HFF-Myc (cell line): ENCODE measurements around the gene IWS1.

Experiments
- DNase-seq: peaks from one replicate; pipeline ENCODE4 v3.0.0-alpha.2; 2011; ENCODE audit warnings: low read depth; ENCODE audit errors: extremely low read depth
- H3K4me3 ChIP-seq: replicated peaks from 2 replicates; pipeline ENCODE4 v1.5.1; 2011; ENCODE audit warnings: low read depth, mild to moderate bottlenecking, control low read depth, low read length
- CTCF ChIP-seq: IDR thresholded peaks from 2 replicates; pipeline ENCODE4 v1.5.1; 2012; ENCODE audit warnings: mild to moderate bottlenecking, low read depth, low read length, control low read depth; ENCODE audit errors: missing control alignments

IWS1 gene

GRCh38 chr2:127451981-127452380 is 74.3 kb downstream of the IWS1 start:
- no peak overlapping the region for H3K4me3 ChIP-seq
- peak; percentile 22 for DNase-seq
- TF ChIP-seq CTCF = no peak

GRCh38 chr2:127449898-127450297 is 76.4 kb downstream of the IWS1 start:
- no peak for TF ChIP-seq CTCF
- DNase-seq = no peak
- H3K4me3 ChIP-seq = no peak overlapping the region

GRCh38 chr2:127449414-127449813 is 76.9 kb downstream of the IWS1 start:
- TF ChIP-seq CTCF = no peak
- no peak for DNase-seq

GRCh38 chr2:127448526-127448925 is 77.8 kb downstream of the IWS1 start:
- TF ChIP-seq CTCF = no peak
- no peak for DNase-seq
- no peak overlapping the region for H3K4me3 ChIP-seq

More at GRCh38 chr2:127449414-127449813, 76.9 kb downstream of the IWS1 start:
- no peak overlapping the region for H3K4me3 ChIP-seq

DNA sequence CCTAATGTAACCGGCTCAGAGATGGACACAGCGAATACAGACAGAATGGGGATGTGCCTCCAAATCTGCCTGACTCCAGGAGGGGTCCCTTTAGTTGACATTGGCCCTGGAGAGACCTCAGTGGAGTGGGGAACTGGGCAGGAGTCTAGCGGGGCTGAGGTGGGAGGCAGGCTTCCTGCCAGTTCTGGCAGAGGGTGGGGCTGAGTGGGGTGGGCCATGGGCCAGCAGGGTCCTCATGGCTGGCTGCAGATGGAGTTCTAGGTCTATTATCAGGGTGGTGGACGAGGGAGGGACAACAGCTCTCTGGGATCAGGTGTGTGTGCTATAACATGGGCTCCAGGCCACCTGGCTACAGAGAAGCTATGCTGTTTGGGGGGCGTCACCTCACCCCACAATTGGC is 86.9 kb downstream of the IWS1 start:
- TF ChIP-seq CTCF = no peak
- H3K4me3 ChIP-seq = no peak overlapping the region
- no peak for DNase-seq

DNA sequence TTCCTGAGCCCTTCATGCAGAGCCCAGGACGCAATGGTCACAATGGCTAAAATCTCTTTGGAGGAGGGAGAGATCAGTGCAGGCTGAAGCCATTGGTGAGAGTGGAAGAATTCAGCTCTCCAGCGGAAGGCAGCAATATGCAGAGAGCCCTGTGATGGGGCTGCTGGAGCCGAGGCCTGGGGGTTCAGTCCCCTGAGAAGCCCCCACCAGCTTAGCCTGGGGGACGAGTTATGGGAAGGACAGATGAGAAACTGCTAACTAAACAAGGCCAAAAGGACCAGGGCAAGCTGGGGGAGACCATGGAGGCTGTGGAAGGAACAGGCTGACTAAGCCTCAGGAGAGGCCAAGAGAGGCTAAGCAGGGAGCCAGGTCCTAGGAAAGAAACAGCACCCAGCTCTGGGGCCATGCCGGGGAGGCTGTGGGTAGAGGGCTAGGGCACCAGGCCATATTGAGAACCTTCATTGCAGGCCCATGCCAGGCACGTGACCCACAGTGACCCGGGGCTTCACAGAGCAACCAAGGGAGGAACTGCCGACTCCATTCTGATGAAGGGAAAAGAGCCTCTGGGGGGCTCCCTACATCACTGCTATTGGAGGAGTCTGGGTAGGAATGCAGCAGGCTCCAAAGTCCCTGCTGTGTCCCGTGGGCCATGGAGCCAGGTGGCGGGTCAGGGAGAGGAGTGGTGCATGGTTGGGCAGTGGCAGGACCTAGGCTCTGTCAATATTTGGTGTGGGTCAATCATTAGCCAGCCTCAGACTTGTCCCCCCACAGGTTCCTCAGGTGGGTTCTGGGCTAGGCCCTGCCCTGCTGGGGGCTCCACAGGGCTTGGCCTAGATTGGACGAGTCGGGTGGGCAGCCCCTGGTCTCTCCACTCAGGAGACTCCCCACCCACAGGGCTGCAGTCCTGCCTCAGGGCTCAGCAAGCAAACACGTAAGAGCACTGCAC is 88.2 kb downstream of the IWS1 start:
- no peak overlapping the region for H3K4me3 ChIP-seq
- TF ChIP-seq CTCF = no peak
- DNase-seq = no peak
